HG03039 (cell line): ENCODE results near the gene CFL2.

Experiments
- ATAC-seq: cut with Tn5 transposase; IDR thresholded peaks from one replicate; pipeline ENCODE4 v1.9.1; 2021; ENCODE audit warnings: mild to moderate bottlenecking, moderate library complexity; ENCODE audit not compliant: unreplicated experiment

The CFL2 gene

DNA sequence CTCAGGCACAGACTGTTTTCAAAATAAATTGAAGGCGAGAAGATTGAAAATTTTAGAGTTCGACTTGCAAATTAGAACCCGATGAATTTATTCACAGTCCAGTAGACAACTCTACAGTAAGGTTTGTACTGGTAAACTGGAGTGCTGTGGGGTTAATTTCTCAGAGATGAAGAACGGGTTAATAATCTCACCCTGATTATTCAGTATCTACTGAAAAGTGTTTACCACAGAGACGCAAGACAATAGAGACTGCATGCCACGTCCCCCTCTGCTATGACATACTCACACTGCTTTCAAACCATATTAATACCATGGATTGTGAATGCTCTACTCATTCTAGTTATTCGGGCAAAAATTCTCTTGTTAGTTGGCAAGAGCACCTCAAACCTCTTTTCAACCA lies 36.1 kb downstream of the CFL2 start:
- ATAC-seq, result no peak

DNA sequence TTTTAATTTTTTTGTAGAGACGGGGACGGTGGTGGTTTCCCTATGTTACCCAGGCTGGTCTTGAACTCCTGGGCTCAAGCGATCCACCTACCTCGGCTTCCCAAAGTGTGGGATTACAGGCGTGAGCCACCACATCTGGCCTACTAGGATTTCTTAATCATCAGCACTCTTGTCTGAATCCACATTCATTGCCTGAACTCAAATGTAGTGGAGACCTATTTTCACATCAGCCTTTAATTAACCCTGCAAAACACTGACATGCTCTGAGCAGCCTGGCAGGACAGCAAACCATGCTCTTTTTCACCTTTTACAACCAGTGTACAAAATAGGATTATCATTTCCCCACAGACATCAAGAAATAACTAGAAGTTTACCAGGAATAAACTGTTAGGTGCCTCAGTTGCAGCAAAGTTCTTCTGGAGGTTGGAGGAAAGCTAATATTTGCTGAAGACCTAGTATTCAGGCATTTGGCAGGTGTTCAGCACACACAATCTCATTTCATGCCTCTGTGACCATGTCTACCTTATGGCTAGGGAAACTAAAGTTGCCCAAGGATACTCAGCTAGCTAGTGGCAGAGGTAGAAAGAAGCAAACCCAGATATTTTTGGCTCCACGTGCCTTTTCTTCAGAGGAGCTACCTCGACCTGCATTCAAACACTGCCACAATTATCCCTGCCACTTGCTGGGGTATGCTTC lies 37.7 kb downstream of the CFL2 start:
- no peak for ATAC-seq

DNA sequence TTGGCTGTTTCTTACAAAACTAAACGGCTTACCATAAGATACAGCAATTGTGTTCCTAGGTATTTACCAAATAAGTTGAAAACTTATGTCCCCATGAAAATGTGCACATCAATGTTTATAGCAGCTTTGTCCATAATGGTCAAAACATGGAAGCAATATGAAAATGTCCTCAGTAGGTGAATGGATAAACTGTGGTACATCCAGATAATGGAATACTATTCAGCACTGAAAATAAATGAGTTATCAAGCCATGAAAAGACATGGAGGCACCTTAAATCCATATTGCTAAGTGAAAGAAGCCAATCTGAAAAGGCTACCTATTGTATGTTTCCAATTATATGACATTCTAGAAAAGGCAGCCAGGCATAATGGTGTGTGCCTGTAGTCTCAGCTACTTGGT lies 40.7 kb downstream of the CFL2 start:
- no peak for ATAC-seq

DNA sequence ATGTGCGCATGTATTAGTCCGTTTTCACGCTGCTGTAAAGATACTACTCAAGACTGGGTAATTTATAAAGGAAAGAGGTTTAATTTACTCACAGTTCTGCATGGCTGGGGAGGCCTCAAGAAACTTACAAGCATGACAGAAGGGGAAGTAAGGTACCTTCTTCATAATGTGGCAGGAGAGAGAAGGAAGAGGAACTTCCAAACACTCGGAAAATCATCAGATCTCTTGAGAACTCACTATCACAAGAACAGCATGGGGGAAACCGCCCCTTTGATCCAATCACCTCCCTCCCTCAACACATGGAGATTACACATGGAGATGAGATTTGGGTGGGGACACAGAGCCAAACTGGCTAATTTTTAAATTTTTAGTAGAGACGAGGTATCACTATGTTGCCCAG lies 42.7 kb downstream of the CFL2 start:
- no peak for ATAC-seq

DNA sequence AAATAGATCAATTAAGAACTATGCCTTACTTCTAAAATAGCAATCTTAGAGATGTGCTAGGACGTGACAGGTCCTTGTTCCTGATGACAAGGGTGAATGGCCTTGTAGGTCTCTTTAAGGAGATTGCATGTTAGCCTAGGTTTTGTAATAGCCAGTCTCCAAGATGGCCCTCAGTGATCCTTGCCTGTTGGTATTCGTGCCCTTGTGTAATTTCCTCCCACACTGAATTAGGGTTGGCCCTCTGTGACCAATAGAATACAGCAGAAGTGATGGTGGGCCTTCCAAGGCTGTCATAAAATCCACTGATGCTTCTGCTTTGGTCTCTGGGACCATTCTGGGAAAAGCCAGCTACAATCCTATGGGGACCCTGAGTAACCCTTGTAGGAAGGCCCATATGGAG lies 46.3 kb downstream of the CFL2 start:
- ATAC-seq, result no peak

DNA sequence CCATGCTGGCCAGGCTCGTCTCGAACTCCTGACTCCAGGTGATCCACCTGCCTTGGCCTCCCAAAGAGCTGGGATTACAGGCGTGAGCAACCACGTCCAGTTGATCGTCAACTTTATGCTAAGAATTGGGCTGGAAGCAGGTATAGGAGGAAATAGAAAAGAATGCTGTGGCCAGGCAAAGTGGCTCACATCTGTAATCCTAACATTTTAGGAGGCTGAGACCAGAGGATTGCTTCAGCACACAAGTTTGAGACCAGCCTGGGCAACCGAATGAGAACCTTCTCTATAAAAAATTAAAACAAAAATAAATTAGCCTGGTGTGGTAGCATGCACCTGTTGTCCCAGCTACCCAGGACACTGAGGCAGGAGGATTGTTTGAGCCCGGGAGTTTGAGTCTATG lies 47.4 kb downstream of the CFL2 start:
- ATAC-seq, result no peak

DNA sequence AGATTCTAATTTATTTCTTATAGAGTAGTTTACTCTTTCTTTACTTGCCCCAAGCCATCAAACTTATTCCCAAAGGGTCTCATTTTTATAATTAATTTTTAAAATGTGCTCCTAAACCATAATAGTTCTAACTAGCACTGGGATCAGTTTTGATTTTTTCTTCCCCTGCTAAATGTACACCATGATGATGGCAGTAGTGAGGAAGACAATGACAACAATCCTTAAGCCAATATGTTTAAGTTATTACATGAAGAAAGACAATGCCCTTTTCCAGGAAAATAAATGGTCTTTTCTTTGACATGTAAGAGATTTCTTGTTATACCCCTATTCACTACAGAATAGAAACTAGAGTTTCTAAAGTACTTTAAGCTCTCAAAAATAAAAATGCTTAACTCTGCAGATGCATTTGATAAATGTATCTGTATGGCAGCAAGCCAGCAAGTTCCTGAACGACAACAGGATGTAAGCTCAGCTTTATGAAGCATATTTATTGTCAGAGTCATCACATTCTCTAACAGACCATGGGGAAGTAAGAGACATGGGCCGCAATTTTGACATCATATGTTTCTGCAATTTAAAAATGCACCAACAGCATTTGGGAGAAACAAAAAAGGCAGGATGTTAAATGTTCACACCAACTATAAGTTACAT lies 48.5 kb downstream of the CFL2 start:
- ATAC-seq, result no peak

DNA sequence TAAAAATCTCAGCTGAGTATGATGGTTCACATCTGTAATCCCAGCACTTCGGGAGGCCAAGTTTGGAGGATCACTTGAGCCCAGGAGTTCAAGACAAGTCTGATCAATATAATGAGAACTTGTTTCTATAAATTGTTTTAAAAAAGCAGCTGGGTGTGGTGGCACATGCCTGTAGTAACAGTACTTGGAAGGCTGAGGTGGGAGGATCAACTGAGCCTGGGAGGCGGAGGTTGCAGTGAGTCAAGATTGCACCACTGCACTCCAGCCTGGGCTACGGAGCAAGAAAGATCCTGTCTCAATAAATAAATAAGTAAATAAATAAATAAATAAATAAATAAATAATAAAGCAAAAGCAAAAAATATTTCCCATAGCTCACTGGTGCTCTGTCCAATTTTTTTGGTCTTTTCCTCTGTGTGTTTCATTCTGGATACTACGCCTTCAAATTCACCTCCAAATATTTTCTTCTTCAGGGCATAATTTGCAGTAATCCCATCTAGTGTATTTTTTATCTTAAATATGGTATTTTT lies 51.8 kb downstream of the CFL2 start:
- ATAC-seq, result no peak

DNA sequence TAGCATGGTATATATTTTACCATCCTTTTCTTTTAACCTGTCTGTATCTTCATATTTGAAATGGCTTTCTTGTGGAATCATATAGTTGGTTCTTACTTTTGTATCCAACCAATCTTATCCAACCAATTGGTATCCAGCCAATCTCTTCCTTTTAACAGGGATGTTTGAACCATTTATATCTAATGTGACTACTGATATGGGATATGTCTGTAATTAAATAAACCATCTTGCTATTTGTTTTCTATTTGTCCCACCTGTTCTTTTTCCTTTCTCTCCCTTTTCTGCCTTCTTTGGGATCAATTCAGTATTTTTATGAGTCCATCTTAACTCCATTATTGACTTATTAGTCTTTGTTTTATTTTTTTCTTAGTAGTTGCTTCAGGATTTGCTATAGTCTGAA lies 53.6 kb downstream of the CFL2 start:
- ATAC-seq, result no peak
